Measurements from ENCODE around the gene RCAN1. TPM values are rescaled to one million over a fixed set of nuclear protein-coding genes. Genes with fewer than 3 reads are reported as not detected.

The RCAN1 gene
- polyA plus RNA-seq, 3 donors = 5.2 to 17.5 (median 15.1) TPM

GRCh38 chr21:34528131-34528561 is 86.8 kb downstream of the RCAN1 start:
- no CpG with 5 or more reads among the region's 3 CpGs for WGBS (ENCODE audit: insufficient coverage)
- Histone ChIP-seq H3K4me1 (ENCODE audit: control insufficient read depth in 1 of 2, insufficient read depth in 2 of 2, low read length in 2 of 2) (peaks cover 10 to 23% of the 10 kb centered on the region in 2 donors), H3K4me3 (replicated peaks in 1 of 3; ENCODE audit: low read depth in 2 of 3, low read length in 3 of 3) (no peak overlapping the region), H3K4me2 (replicated peaks; ENCODE audit: extremely low read depth, low read length, poor library complexity, severe bottlenecking) (no peak overlapping the region), H4K20me1 (ENCODE audit: insufficient read depth, low read length) (no peaks in the 10 kb centered on the region), H3K9ac (ENCODE audit: insufficient read depth, low read length, poor library complexity, severe bottlenecking) (no peak overlapping the region), H3K27me3 (ENCODE audit: control insufficient read depth in 2 of 2, insufficient read depth in 2 of 2, low read length in 2 of 2) (no peaks in the 10 kb centered on the region), H3K79me2 (ENCODE audit: insufficient read depth, low read length) (peaks cover 14% of the 10 kb centered on the region), H3K27ac (ENCODE audit: low read depth in 1 of 2, low read length in 2 of 2) (no peak overlapping the region), H3K9me3 (replicated peaks in 1 of 2; ENCODE audit: control insufficient read depth in 1 of 2, insufficient read depth in 1 of 2, low read length in 2 of 2) (no peaks in the 10 kb centered on the region), H2AFZ (ENCODE audit: insufficient read depth, low read depth, low read length, poor library complexity, severe bottlenecking) (no peak overlapping the region), H3K36me3 (replicated peaks in 1 of 2; ENCODE audit: control insufficient read depth in 1 of 2, insufficient read depth in 2 of 2, low read length in 2 of 2) (peaks cover 0 to 1% of the 10 kb centered on the region in 2 donors)
- peaks cover 13 to 19% of the 10 kb centered on the region in 2 donors for H3K36me3 Mint-ChIP-seq
- no peak for TF ChIP-seq CTCF (IDR thresholded peaks at IDR 0.05)
- no peak for DNase-seq
- intact Hi-C loops (cut with micrococcal nuclease) = no loop called here
- H3K27me3 Mint-ChIP-seq (ENCODE audit: low read depth in 3 of 3) = no peaks in the 10 kb centered on the region
- H3K27ac Mint-ChIP-seq = no peak overlapping the region
- no peak overlapping the region for H3K4me3 Mint-ChIP-seq
- H3K4me1 Mint-ChIP-seq = peaks cover 22% of the 10 kb centered on the region
- peaks cover 0 to 3% (median 0%) of the 10 kb centered on the region in 7 donors for H3K9me3 Mint-ChIP-seq

- Histone ChIP-seq H3K9me3 (replicated peaks in 1 of 2; ENCODE audit: control insufficient read depth in 1 of 2, insufficient read depth in 1 of 2, low read length in 2 of 2) (no peaks in the 10 kb centered on the region), H3K27me3 (ENCODE audit: control insufficient read depth in 2 of 2, insufficient read depth in 2 of 2, low read length in 2 of 2) (no peaks in the 10 kb centered on the region), H3K27ac (ENCODE audit: low read depth in 1 of 2, low read length in 2 of 2) (peak overlapping the region in 1 of 2 donors; percentile 81), H3K79me2 (ENCODE audit: insufficient read depth, low read length) (peaks cover 14% of the 10 kb centered on the region), H4K20me1 (ENCODE audit: insufficient read depth, low read length) (no peaks in the 10 kb centered on the region), H2AFZ (ENCODE audit: insufficient read depth, low read depth, low read length, poor library complexity, severe bottlenecking) (peak overlapping the region; percentile 52), H3K4me1 (ENCODE audit: control insufficient read depth in 1 of 2, insufficient read depth in 2 of 2, low read length in 2 of 2) (peaks cover 23 to 37% of the 10 kb centered on the region in 2 donors), H3K4me2 (replicated peaks; ENCODE audit: extremely low read depth, low read length, poor library complexity, severe bottlenecking) (peak overlapping the region; percentile 63), H3K9ac (ENCODE audit: insufficient read depth, low read length, poor library complexity, severe bottlenecking) (peak overlapping the region; percentile 26), H3K36me3 (replicated peaks in 1 of 2; ENCODE audit: control insufficient read depth in 1 of 2, insufficient read depth in 2 of 2, low read length in 2 of 2) (peaks cover 0 to 5% of the 10 kb centered on the region in 2 donors), H3K4me3 (replicated peaks in 1 of 3; ENCODE audit: low read depth in 2 of 3, low read length in 3 of 3) (peak overlapping the region in 2 of 3 experiments; percentile 39 to 64)
- peaks cover 31% of the 10 kb centered on the region for H3K4me1 Mint-ChIP-seq
- intact Hi-C loops (cut with micrococcal nuclease) = no loop called here
- peaks cover 0 to 3% (median 0%) of the 10 kb centered on the region in 7 donors for H3K9me3 Mint-ChIP-seq
- no peak for TF ChIP-seq CTCF (IDR thresholded peaks at IDR 0.05)
- H3K27ac Mint-ChIP-seq = peak overlapping the region in 6 of 7 donors; percentile 23 to 88 (median 68)
- no peaks in the 10 kb centered on the region for H3K27me3 Mint-ChIP-seq (ENCODE audit: low read depth in 3 of 3)
- H3K36me3 Mint-ChIP-seq = peaks cover 22% of the 10 kb centered on the region in 2 donors
- WGBS (ENCODE audit: insufficient coverage) = 44% methylated on average over 2 of the region's 10 CpGs
- DNase-seq = peak in 2 of 3 donors; percentile 33 to 53
- H3K4me3 Mint-ChIP-seq = peak overlapping the region; percentile 55 to 57
Measured at GRCh38 chr21:34526618-34527290, 88.2 kb downstream of the RCAN1 start.
